Fibroblast of the aortic adventitia (primary cell): ENCODE measurements around the gene ATP2B2. TPM values are rescaled to one million over a fixed set of nuclear protein-coding genes. Genes with fewer than 3 reads are reported as not detected.

Experiments
- DNase-seq: peaks from one replicate; pipeline ENCODE4 v3.0.0-alpha.2; 2010; ENCODE audit warnings: low read depth
- H3K4me3 ChIP-seq: 2 replicates; pipeline ENCODE4 v1.5.1; 2011; ENCODE audit warnings: low read depth, mild to moderate bottlenecking, control low read depth, low read length, moderate library complexity
- CTCF ChIP-seq: IDR thresholded peaks from 2 replicates; pipeline ENCODE4 v1.5.1; 2011; ENCODE audit warnings: mild to moderate bottlenecking, low read length, control low read depth, inconsistent platforms; ENCODE audit not compliant: insufficient read depth
- total RNA-seq: library from RNA; depleted of rRNA; stranded (reverse); fragments of >200 nt; gene quantifications from 2 replicates; pipeline ENCODE4 v1.2.3, GENCODE V29; 2012; ENCODE audit warnings: low replicate concordance

The ATP2B2 gene
- total RNA-seq, 1 donor = not detected

- DNase-seq = no peak
- no peak overlapping the region for H3K4me3 ChIP-seq
- TF ChIP-seq CTCF = no peak
These were observed 22.1 kb downstream of the ATP2B2 start for GRCh38 chr3:10483364-10483675.

GRCh38 chr3:10482631-10483363 is 22.6 kb downstream of the ATP2B2 start:
- TF ChIP-seq CTCF = no peak
- no peak for DNase-seq
- H3K4me3 ChIP-seq = no peak overlapping the region

- H3K4me3 ChIP-seq = no peak overlapping the region
- no peak for TF ChIP-seq CTCF
- DNase-seq = no peak
These were observed 24.5 kb downstream of the ATP2B2 start for GRCh38 chr3:10480871-10481378.

- DNase-seq = no peak
- no peak overlapping the region for H3K4me3 ChIP-seq
- TF ChIP-seq CTCF = no peak
These were observed 26.1 kb downstream of the ATP2B2 start for GRCh38 chr3:10479311-10479710.

- no peak for TF ChIP-seq CTCF
- DNase-seq = no peak
- H3K4me3 ChIP-seq = no peak overlapping the region
These were observed 29.4 kb downstream of the ATP2B2 start for GRCh38 chr3:10475983-10476382.

- H3K4me3 ChIP-seq = no peak overlapping the region
- DNase-seq = no peak
- TF ChIP-seq CTCF = no peak
These were observed 30.5 kb downstream of the ATP2B2 start for GRCh38 chr3:10474847-10475246.

- TF ChIP-seq CTCF = no peak
- no peak overlapping the region for H3K4me3 ChIP-seq
- DNase-seq = no peak
These were observed 31.1 kb downstream of the ATP2B2 start for GRCh38 chr3:10474275-10474646.
